ENCODE results near the gene PML.
"Not testable (repeated sequence)": the region's sequence is repeated elsewhere in the genome, so short reads cannot be mapped to it uniquely, and the experiment has no call there.

Gene PML

GRCh38 chr15:74043425-74044266 lies 49.1 kb downstream of the PML start:
- peaks cover 33% of the 10 kb centered on the region for H3K36me3 Mint-ChIP-seq
- H3K4me1 Mint-ChIP-seq = peaks cover 8% of the 10 kb centered on the region
- H3K4me3 Mint-ChIP-seq = no peak overlapping the region
- no peaks in the 10 kb centered on the region for H3K27me3 Mint-ChIP-seq
- ATAC-seq = no peak
- no peaks in the 10 kb centered on the region for H3K9me3 Mint-ChIP-seq
- H3K27ac Mint-ChIP-seq = no peak overlapping the region

- H3K27me3 Mint-ChIP-seq = no peaks in the 10 kb centered on the region
- ATAC-seq = peak; percentile 5
- peaks cover 29% of the 10 kb centered on the region for H3K36me3 Mint-ChIP-seq
- no peaks in the 10 kb centered on the region for H3K9me3 Mint-ChIP-seq
- H3K4me1 Mint-ChIP-seq = peaks cover 8% of the 10 kb centered on the region
- H3K4me3 Mint-ChIP-seq = no peak overlapping the region
- no peak overlapping the region for H3K27ac Mint-ChIP-seq
These were observed 50.0 kb downstream of the PML start for GRCh38 chr15:74044267-74045110.

GRCh38 chr15:74045184-74045583 lies 50.7 kb downstream of the PML start:
- H3K9me3 Mint-ChIP-seq = no peaks in the 10 kb centered on the region
- no peak for ATAC-seq
- peaks cover 8% of the 10 kb centered on the region for H3K4me1 Mint-ChIP-seq
- H3K36me3 Mint-ChIP-seq = peaks cover 29% of the 10 kb centered on the region
- no peaks in the 10 kb centered on the region for H3K27me3 Mint-ChIP-seq
- H3K27ac Mint-ChIP-seq = peak overlapping the region; percentile 16
- H3K4me3 Mint-ChIP-seq = no peak overlapping the region

- Mint-ChIP-seq H3K9me3 (no peaks in the 10 kb centered on the region), H3K4me3 (no peak overlapping the region), H3K27me3 (no peaks in the 10 kb centered on the region), H3K27ac (peak overlapping the region; percentile 16), H3K36me3 (peaks cover 29% of the 10 kb centered on the region), H3K4me1 (peaks cover 8% of the 10 kb centered on the region)
- no peak for ATAC-seq
These were observed 51.2 kb downstream of the PML start for GRCh38 chr15:74045636-74046274.

GRCh38 chr15:74046275-74046674 lies 51.8 kb downstream of the PML start:
- H3K9me3 Mint-ChIP-seq = no peaks in the 10 kb centered on the region
- no peak overlapping the region for H3K27ac Mint-ChIP-seq
- no peaks in the 10 kb centered on the region for H3K27me3 Mint-ChIP-seq
- H3K4me1 Mint-ChIP-seq = peaks cover 8% of the 10 kb centered on the region
- no peak overlapping the region for H3K4me3 Mint-ChIP-seq
- H3K36me3 Mint-ChIP-seq = peaks cover 24% of the 10 kb centered on the region
- no peak for ATAC-seq

- Mint-ChIP-seq H3K4me3 (no peak overlapping the region), H3K36me3 (peaks cover 6% of the 10 kb centered on the region), H3K27ac (no peak overlapping the region), H3K4me1 (peaks cover 18% of the 10 kb centered on the region), H3K27me3 (no peaks in the 10 kb centered on the region), H3K9me3 (no peaks in the 10 kb centered on the region)
- ATAC-seq = no peak
These were observed 55.6 kb downstream of the PML start for GRCh38 chr15:74050127-74050526.

GRCh38 chr15:74050556-74051234 lies 56.2 kb downstream of the PML start:
- H3K27me3 Mint-ChIP-seq = no peaks in the 10 kb centered on the region
- peaks cover 18% of the 10 kb centered on the region for H3K4me1 Mint-ChIP-seq
- H3K4me3 Mint-ChIP-seq = no peak overlapping the region
- no peak overlapping the region for H3K27ac Mint-ChIP-seq
- no peaks in the 10 kb centered on the region for H3K9me3 Mint-ChIP-seq
- no peak for ATAC-seq
- peaks cover under 1% of the 10 kb centered on the region for H3K36me3 Mint-ChIP-seq

GRCh38 chr15:74052271-74053260 lies 58.0 kb downstream of the PML start:
- not testable (repeated sequence) for H3K9me3 Mint-ChIP-seq, H3K4me3 Mint-ChIP-seq, ATAC-seq, H3K27ac Mint-ChIP-seq, H3K27me3 Mint-ChIP-seq, H3K36me3 Mint-ChIP-seq
- peaks cover 18% of the 10 kb centered on the region for H3K4me1 Mint-ChIP-seq

- H3K27ac Mint-ChIP-seq = no peak overlapping the region
- H3K4me3 Mint-ChIP-seq = no peak overlapping the region
- no peak for ATAC-seq
- H3K27me3 Mint-ChIP-seq = no peaks in the 10 kb centered on the region
- peaks cover 11% of the 10 kb centered on the region for H3K4me1 Mint-ChIP-seq
- H3K36me3 Mint-ChIP-seq = peaks cover 8% of the 10 kb centered on the region
- no peaks in the 10 kb centered on the region for H3K9me3 Mint-ChIP-seq
These were observed 59.0 kb downstream of the PML start for GRCh38 chr15:74053517-74053916.

- Mint-ChIP-seq H3K36me3 (peaks cover 13% of the 10 kb centered on the region), H3K27ac (no peak overlapping the region), H3K27me3 (no peaks in the 10 kb centered on the region), H3K4me3 (peak overlapping the region; percentile 47), H3K9me3 (no peaks in the 10 kb centered on the region), H3K4me1 (peaks cover 10% of the 10 kb centered on the region)
- ATAC-seq = peak; percentile 79
These were observed 59.5 kb downstream of the PML start for GRCh38 chr15:74053941-74054529.

GRCh38 chr15:74055804-74056203 lies 61.3 kb downstream of the PML start:
- Mint-ChIP-seq H3K36me3 (peaks cover 13% of the 10 kb centered on the region), H3K27me3 (no peaks in the 10 kb centered on the region), H3K27ac (no peak overlapping the region), H3K4me1 (peaks cover 10% of the 10 kb centered on the region), H3K4me3 (no peak overlapping the region), H3K9me3 (no peaks in the 10 kb centered on the region)
- ATAC-seq = no peak

GRCh38 chr15:74056330-74056729 lies 61.8 kb downstream of the PML start:
- ATAC-seq, H3K4me1 Mint-ChIP-seq, H3K27ac Mint-ChIP-seq, H3K4me3 Mint-ChIP-seq, H3K27me3 Mint-ChIP-seq, H3K9me3 Mint-ChIP-seq: not testable (repeated sequence)
- H3K36me3 Mint-ChIP-seq = peaks cover 15% of the 10 kb centered on the region

- ATAC-seq, H3K27ac Mint-ChIP-seq, H3K27me3 Mint-ChIP-seq, H3K9me3 Mint-ChIP-seq, H3K4me3 Mint-ChIP-seq, H3K4me1 Mint-ChIP-seq: not testable (repeated sequence)
- H3K36me3 Mint-ChIP-seq = peaks cover 18% of the 10 kb centered on the region
These were observed 64.7 kb downstream of the PML start for GRCh38 chr15:74059050-74059833.
